Measurements from ENCODE around the gene MT1B.

DNA sequence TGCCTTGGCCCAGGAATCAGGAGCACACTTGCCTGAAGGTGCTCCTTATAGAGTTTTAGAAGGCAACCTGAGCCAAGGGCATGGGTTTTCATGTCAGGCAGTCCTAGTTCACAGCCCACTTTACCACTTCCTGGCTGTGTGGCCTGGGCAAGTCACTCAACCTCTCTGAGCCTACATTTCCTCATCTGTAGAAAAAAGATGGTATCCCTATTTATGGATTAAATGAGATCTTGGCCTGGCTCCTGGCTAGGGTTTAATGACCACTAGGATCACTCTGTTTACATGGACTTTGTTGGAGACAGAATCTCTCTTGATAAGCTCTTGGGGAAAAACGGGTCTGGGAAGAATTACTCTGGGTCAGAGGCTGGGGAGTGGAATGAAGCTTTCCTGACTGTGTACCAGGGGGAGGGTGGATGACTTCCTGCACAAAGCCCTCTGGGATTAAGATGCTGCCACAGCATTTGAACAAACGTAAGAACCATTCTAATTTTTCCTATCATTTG lies 41.0 kb upstream of the MT1B start:
- TF ChIP-seq CTCF (IDR thresholded peaks at IDR 0.05; ENCODE audit: low read depth, low read length) = no peak
- no peak for TF ChIP-seq EZH2phosphoT487 (IDR thresholded peaks at IDR 0.05; ENCODE audit: low read depth)

All from OCI-LY3 (cell line).